ENCODE measurements around the gene EVI2A.

The EVI2A gene

GRCh38 chr17:31272236-31272635, 49.2 kb downstream of the EVI2A start:
- DNase-seq, result no peak

GRCh38 chr17:31269578-31269983, 51.8 kb downstream of the EVI2A start:
- DNase-seq, result peak; percentile 98

GRCh38 chr17:31269036-31269577, 52.3 kb downstream of the EVI2A start:
- DNase-seq, result no peak
